Measurements from ENCODE around the gene TIMM23. TPM values are rescaled to one million over a fixed set of nuclear protein-coding genes. Genes with fewer than 3 reads are reported as not detected.

Gene TIMM23
- total RNA-seq, 1 experiment from 2014 or later, result 125 TPM

DNA sequence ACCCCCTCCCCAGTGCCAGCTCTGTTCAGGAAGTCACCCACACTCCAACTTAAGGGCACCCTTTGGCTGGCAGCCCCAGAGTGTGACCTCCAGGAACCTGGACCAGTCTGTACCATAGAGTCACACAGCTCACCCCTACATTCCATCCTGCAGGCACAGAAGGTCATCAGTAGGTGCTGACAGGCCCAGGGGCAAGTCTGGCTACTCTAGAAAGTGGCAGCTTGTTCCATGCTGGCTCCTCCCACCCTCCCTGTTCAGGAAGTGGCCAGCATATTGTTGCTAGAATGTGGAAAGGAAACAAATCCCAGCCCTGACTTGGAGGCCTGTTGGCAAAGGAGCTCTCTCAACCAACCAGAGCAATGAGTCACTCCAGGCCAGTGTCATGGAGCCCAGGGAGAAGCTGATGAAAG is 61.3 kb downstream of the TIMM23 start:
- DNase-seq (ENCODE audit: low spot score), result peak; percentile 15
- Histone ChIP-seq H3K27me3 (replicated peaks; ENCODE audit: insufficient read depth, low read depth, low read length, poor library complexity) (peaks cover 7% of the 10 kb centered on the region), H3K4me3 (ENCODE audit: low read depth, low read length, poor library complexity, severe bottlenecking) (no peak overlapping the region), H3K36me3 (ENCODE audit: insufficient read depth, low read length, poor library complexity, severe bottlenecking) (no peaks in the 10 kb centered on the region), H3K4me1 (ENCODE audit: insufficient read depth, low read length, poor library complexity, severe bottlenecking) (peaks cover 12% of the 10 kb centered on the region), H3K27ac (ENCODE audit: low read depth, low read length, poor library complexity, severe bottlenecking) (no peak overlapping the region), H3K9me3 (ENCODE audit: low read depth, low read length, poor library complexity, severe bottlenecking) (no peaks in the 10 kb centered on the region)
- ChIA-PET CTCF (no interaction called here), POLR2A (ENCODE audit: low non-redundant PET) (no interaction called here)
- no peak for TF ChIP-seq EZH2 (IDR thresholded peaks at IDR 0.05; ENCODE audit: borderline replicate concordance, low read depth, low read length, poor library complexity, severe bottlenecking)
- TF ChIP-seq, protein P1, sequence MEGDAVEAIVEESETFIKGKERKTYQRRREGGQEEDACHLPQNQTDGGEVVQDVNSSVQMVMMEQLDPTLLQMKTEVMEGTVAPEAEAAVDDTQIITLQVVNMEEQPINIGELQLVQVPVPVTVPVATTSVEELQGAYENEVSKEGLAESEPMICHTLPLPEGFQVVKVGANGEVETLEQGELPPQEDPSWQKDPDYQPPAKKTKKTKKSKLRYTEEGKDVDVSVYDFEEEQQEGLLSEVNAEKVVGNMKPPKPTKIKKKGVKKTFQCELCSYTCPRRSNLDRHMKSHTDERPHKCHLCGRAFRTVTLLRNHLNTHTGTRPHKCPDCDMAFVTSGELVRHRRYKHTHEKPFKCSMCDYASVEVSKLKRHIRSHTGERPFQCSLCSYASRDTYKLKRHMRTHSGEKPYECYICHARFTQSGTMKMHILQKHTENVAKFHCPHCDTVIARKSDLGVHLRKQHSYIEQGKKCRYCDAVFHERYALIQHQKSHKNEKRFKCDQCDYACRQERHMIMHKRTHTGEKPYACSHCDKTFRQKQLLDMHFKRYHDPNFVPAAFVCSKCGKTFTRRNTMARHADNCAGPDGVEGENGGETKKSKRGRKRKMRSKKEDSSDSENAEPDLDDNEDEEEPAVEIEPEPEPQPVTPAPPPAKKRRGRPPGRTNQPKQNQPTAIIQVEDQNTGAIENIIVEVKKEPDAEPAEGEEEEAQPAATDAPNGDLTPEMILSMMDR (conservative IDR thresholded peaks at IDR 0.05; ENCODE audit: low read depth, low read length), result no peak
- intact Hi-C loops (cut with micrococcal nuclease; ENCODE audit: unreplicated experiment), result no loop called here
- no TSS peak for BruUV-seq (replicated peaks)

GRCh38 chr10:46035923-46036849 is 63.9 kb downstream of the TIMM23 start:
- peaks cover 7% of the 10 kb centered on the region for H3K27me3 ChIP-seq (replicated peaks; ENCODE audit: insufficient read depth, low read depth, low read length, poor library complexity)
- no peak overlapping the region for H3K4me3 ChIP-seq (ENCODE audit: low read depth, low read length, poor library complexity, severe bottlenecking)
- POLR2A ChIA-PET (ENCODE audit: low non-redundant PET), result no interaction called here
- CTCF ChIA-PET, result no interaction called here
- H3K9me3 ChIP-seq (ENCODE audit: low read depth, low read length, poor library complexity, severe bottlenecking), result no peaks in the 10 kb centered on the region
- H3K27ac ChIP-seq (ENCODE audit: low read depth, low read length, poor library complexity, severe bottlenecking), result no peak overlapping the region
- TF ChIP-seq, protein P1 (conservative IDR thresholded peaks at IDR 0.05; ENCODE audit: low read depth, low read length), result no peak
- no peak for TF ChIP-seq EZH2 (IDR thresholded peaks at IDR 0.05; ENCODE audit: borderline replicate concordance, low read depth, low read length, poor library complexity, severe bottlenecking)
- H3K36me3 ChIP-seq (ENCODE audit: insufficient read depth, low read length, poor library complexity, severe bottlenecking), result no peaks in the 10 kb centered on the region
- DNase-seq (ENCODE audit: low spot score), result no peak
- intact Hi-C loops (cut with micrococcal nuclease; ENCODE audit: unreplicated experiment), result no loop called here
- H3K4me1 ChIP-seq (ENCODE audit: insufficient read depth, low read length, poor library complexity, severe bottlenecking), result no peaks in the 10 kb centered on the region
- BruUV-seq (replicated peaks), result no TSS peak

DNA sequence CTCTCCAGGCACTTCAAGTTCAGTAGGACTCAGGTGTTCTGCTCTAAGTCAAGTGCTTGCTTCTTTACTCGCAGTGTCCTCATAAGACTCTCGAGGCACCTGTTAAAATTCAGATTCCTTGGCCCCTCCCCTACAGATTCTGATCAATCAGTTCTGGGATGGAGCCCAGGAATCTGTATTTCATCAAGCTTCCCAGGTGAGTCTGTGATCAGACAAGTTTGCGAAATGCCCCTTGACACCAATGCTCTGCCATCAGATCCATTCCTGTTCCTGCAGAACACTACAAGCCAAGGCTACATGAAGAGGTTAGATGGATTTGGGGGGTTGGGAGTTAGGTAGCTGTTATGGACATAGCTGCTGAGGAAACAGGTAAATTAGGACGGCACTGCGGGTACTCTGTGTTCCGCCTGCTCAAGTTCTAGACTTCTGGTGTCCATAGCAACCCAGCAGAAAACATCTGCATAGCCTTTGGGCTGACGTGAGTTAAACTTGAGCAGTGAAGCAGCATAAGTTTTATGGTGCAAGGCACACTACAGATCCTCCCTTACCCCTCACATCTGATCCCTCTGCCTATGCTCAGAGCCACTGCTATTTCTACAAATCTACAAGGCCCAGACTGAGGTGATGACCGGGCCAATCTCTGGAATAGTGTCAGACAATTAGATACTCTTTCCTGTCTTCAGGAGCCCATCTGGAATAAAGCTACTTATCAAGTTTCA is 65.0 kb downstream of the TIMM23 start:
- no peaks in the 10 kb centered on the region for H3K9me3 ChIP-seq (ENCODE audit: low read depth, low read length, poor library complexity, severe bottlenecking)
- no peaks in the 10 kb centered on the region for H3K4me1 ChIP-seq (ENCODE audit: insufficient read depth, low read length, poor library complexity, severe bottlenecking)
- ChIA-PET POLR2A (ENCODE audit: low non-redundant PET) (no interaction called here), CTCF (no interaction called here)
- intact Hi-C loops (cut with micrococcal nuclease; ENCODE audit: unreplicated experiment), result no loop called here
- BruUV-seq (replicated peaks), result no TSS peak
- no peaks in the 10 kb centered on the region for H3K36me3 ChIP-seq (ENCODE audit: insufficient read depth, low read length, poor library complexity, severe bottlenecking)
- no peak for DNase-seq (ENCODE audit: low spot score)
- no peak for TF ChIP-seq EZH2 (IDR thresholded peaks at IDR 0.05; ENCODE audit: borderline replicate concordance, low read depth, low read length, poor library complexity, severe bottlenecking)
- TF ChIP-seq, protein P1 (conservative IDR thresholded peaks at IDR 0.05; ENCODE audit: low read depth, low read length), result no peak
- H3K27me3 ChIP-seq (replicated peaks; ENCODE audit: insufficient read depth, low read depth, low read length, poor library complexity), result peaks cover 14% of the 10 kb centered on the region
- no peak overlapping the region for H3K4me3 ChIP-seq (ENCODE audit: low read depth, low read length, poor library complexity, severe bottlenecking)
- H3K27ac ChIP-seq (ENCODE audit: low read depth, low read length, poor library complexity, severe bottlenecking), result no peak overlapping the region

All from A673 (cell line).